Nephron progenitor cell (in vitro differentiated cells): ENCODE measurements around the gene ZBTB24.

ENCODE experiments used
- DNase-seq: peaks from one replicate; pipeline ENCODE4 v3.0.0; 2021
- H3K27ac Mint-ChIP-seq: 2 replicates; pipeline ENCODE4 v1.8.0; 2021; ENCODE audit warnings: mild to moderate bottlenecking, moderate library complexity, mixed read lengths
- H3K27me3 Mint-ChIP-seq: 2 replicates; pipeline ENCODE4 v1.8.0; 2021; ENCODE audit warnings: mild to moderate bottlenecking, low read depth, mixed read lengths; ENCODE audit not compliant: poor library complexity
- H3K36me3 Mint-ChIP-seq: 2 replicates; pipeline ENCODE4 v1.8.0; 2021; ENCODE audit warnings: low read depth, mixed read lengths
- H3K4me1 Mint-ChIP-seq: 2 replicates; pipeline ENCODE4 v1.8.0; 2021; ENCODE audit warnings: mixed read lengths
- H3K4me3 Mint-ChIP-seq: 2 replicates; pipeline ENCODE4 v1.8.0; 2021; ENCODE audit warnings: mild to moderate bottlenecking, moderate library complexity, mixed read lengths
- H3K9me3 Mint-ChIP-seq: 2 replicates; pipeline ENCODE4 v1.8.0; 2021; ENCODE audit warnings: mild to moderate bottlenecking, moderate library complexity, mixed read lengths
- CTCF ChIP-seq: fragments of 200-600 bp; sonication (generic); IDR thresholded peaks from 2 replicates; pipeline ENCODE4 v1.5.0; 2021; ENCODE audit warnings: antibody characterized with exemption

ZBTB24 gene

GRCh38 chr6:109513571-109514071 lies 30.6 kb upstream of the ZBTB24 start:
- TF ChIP-seq CTCF, result no peak
- Mint-ChIP-seq H3K27ac (no peak overlapping the region), H3K4me3 (no peak overlapping the region), H3K4me1 (peaks cover 1% of the 10 kb centered on the region), H3K27me3 (no peaks in the 10 kb centered on the region), H3K36me3 (no peaks in the 10 kb centered on the region), H3K9me3 (peaks cover 7% of the 10 kb centered on the region)
- DNase-seq, result no peak

GRCh38 chr6:109512271-109512817 lies 29.3 kb upstream of the ZBTB24 start:
- TF ChIP-seq CTCF, result no peak
- H3K9me3 Mint-ChIP-seq, result peaks cover 10% of the 10 kb centered on the region
- H3K4me3 Mint-ChIP-seq, result no peak overlapping the region
- no peak overlapping the region for H3K27ac Mint-ChIP-seq
- DNase-seq, result no peak
- no peaks in the 10 kb centered on the region for H3K36me3 Mint-ChIP-seq
- H3K27me3 Mint-ChIP-seq, result no peaks in the 10 kb centered on the region
- H3K4me1 Mint-ChIP-seq, result peaks cover 9% of the 10 kb centered on the region

- Mint-ChIP-seq H3K4me3 (no peak overlapping the region), H3K9me3 (peaks cover 10% of the 10 kb centered on the region), H3K4me1 (peaks cover 9% of the 10 kb centered on the region), H3K27ac (no peak overlapping the region), H3K36me3 (no peaks in the 10 kb centered on the region), H3K27me3 (no peaks in the 10 kb centered on the region)
- DNase-seq, result no peak
- no peak for TF ChIP-seq CTCF
Observed at GRCh38 chr6:109511832-109512231, 28.8 kb upstream of the ZBTB24 start.

- Mint-ChIP-seq H3K36me3 (no peaks in the 10 kb centered on the region), H3K27ac (no peak overlapping the region)
- no peak for DNase-seq
Observed at GRCh38 chr6:109510358-109510757, 27.3 kb upstream of the ZBTB24 start.

GRCh38 chr6:109508166-109508860 lies 25.3 kb upstream of the ZBTB24 start:
- Mint-ChIP-seq H3K4me3 (no peak overlapping the region), H3K4me1 (peaks cover 11% of the 10 kb centered on the region), H3K36me3 (no peaks in the 10 kb centered on the region), H3K27me3 (no peaks in the 10 kb centered on the region), H3K9me3 (peaks cover 10% of the 10 kb centered on the region), H3K27ac (no peak overlapping the region)
- no peak for TF ChIP-seq CTCF
- no peak for DNase-seq

More at GRCh38 chr6:109510358-109510757, 27.3 kb upstream of the ZBTB24 start:
- H3K4me1 Mint-ChIP-seq, result peaks cover 9% of the 10 kb centered on the region
- H3K9me3 Mint-ChIP-seq, result peaks cover 10% of the 10 kb centered on the region
- no peak for TF ChIP-seq CTCF
- H3K4me3 Mint-ChIP-seq, result no peak overlapping the region
- no peaks in the 10 kb centered on the region for H3K27me3 Mint-ChIP-seq
